HepG2 (cell line): ENCODE results near the gene MYO18A. TPM values are rescaled to one million over a fixed set of nuclear protein-coding genes. Genes with fewer than 3 reads are reported as not detected.

Source experiments
- ATAC-seq: fragments of 200-7000 bp; cut with Tn5 transposase; 3 replicates; pipeline ENCODE4 v1.9.1; 2020; ENCODE audit warnings: mild to moderate bottlenecking, moderate library complexity
- BruUV-seq: library from RNA; stranded (reverse); fragments of 400-500 nt; replicated peaks from 2 replicates; lab custom pipeline; 2021; lab: Mats Ljungman, UMichigan
- CTCF ChIA-PET: fragments of 300-600 bp; formaldehyde crosslinking; extraction: SDS; loops from one replicate; lab custom pipeline; 2021; ENCODE audit warnings: low total read pairs, inconsistent platforms, low intra/inter-chr PET ratio; lab: Yijun Ruan, JAX
- POLR2A ChIA-PET: fragments of 350-600 bp; sonication (Branson Sonifier 250); formaldehyde crosslinking; loops from one replicate; lab custom pipeline; 2020; ENCODE audit warnings: antibody characterized with exemption, inconsistent platforms; lab: Yijun Ruan, JAX
- DNase-seq: peaks from one replicate; pipeline ENCODE4 v3.0.0-alpha.2; 2015; ENCODE audit warnings: low spot score
- FAIRE-seq: peaks from 3 replicates; lab custom pipeline; 2011; peaks lifted over from hg19 to GRCh38; lab: Jason Lieb, UNC
- H2AFZ ChIP-seq: one replicate; pipeline ENCODE4 v1.6.1; 2011; ENCODE audit warnings: low read length, inconsistent platforms
- H3K27ac ChIP-seq: fragments of 300-600 bp; 3 replicates; pipeline ENCODE4 v1.8.0; 2011; ENCODE audit warnings: mixed run types, mild to moderate bottlenecking, mixed read lengths, low read length, inconsistent platforms; ENCODE audit not compliant: insufficient read depth; ENCODE audit errors: extremely low read length
- H3K27me3 ChIP-seq, 2 experiments: fragments of 200-600 bp in 1 of 2; 2 replicates in 1 of 2; 3 replicates in 1 of 2; pipeline versions ENCODE4 v1.6.0 to v1.8.0; 2011; ENCODE audit warnings: low read length in 2 of 2, mild to moderate bottlenecking in 2 of 2, moderate library complexity in 2 of 2, inconsistent platforms in 1 of 2; ENCODE audit not compliant: insufficient read depth in 2 of 2, control insufficient read depth in 1 of 2
- H3K36me3 ChIP-seq, 2 experiments: fragments of 200-600 bp in 1 of 2; replicated peaks in 1 of 2; 2 replicates in 1 of 2; 3 replicates in 1 of 2; pipeline versions ENCODE4 v1.5.1 to v1.8.0; 2011; ENCODE audit warnings: low read length in 2 of 2, inconsistent platforms in 1 of 2; ENCODE audit not compliant: insufficient read depth in 2 of 2, control insufficient read depth in 1 of 2
- H3K4me1 ChIP-seq: 2 replicates; pipeline ENCODE4 v1.5.1; 2012; ENCODE audit warnings: low read length, inconsistent platforms; ENCODE audit not compliant: insufficient read depth
- H3K4me2 ChIP-seq: 2 replicates; pipeline ENCODE4 v1.6.0; 2011; ENCODE audit warnings: low read depth, low read length, inconsistent platforms
- H3K4me3 ChIP-seq, 3 experiments: fragments of 200-600 bp in 1 of 3; sonication (generic), shearing (Covaris generic) in 1 of 3; replicated peaks in 1 of 3; 2 replicates each; pipeline ENCODE4 v1.5.1; 2011 to 2016; ENCODE audit warnings: low read length in 3 of 3, inconsistent platforms in 2 of 3, low read depth in 2 of 3, mild to moderate bottlenecking in 2 of 3, control low read depth in 1 of 3, mixed read lengths in 1 of 3; ENCODE audit not compliant: insufficient read depth in 1 of 3
- H3K79me2 ChIP-seq: one replicate; pipeline ENCODE4 v1.6.1; 2011; ENCODE audit warnings: low read length, inconsistent platforms; ENCODE audit not compliant: insufficient read depth
- H3K9ac ChIP-seq: 2 replicates; pipeline ENCODE4 v1.6.0; 2011; ENCODE audit warnings: mild to moderate bottlenecking, low read depth, low read length, inconsistent platforms; ENCODE audit not compliant: insufficient read depth
- H3K9me3 ChIP-seq: 2 replicates; pipeline ENCODE4 v1.5.1; 2012; ENCODE audit warnings: mild to moderate bottlenecking, low read length
- H4K20me1 ChIP-seq: 2 replicates; pipeline ENCODE4 v1.6.0; 2011; ENCODE audit warnings: inconsistent platforms, mild to moderate bottlenecking, low read length, moderate library complexity; ENCODE audit not compliant: insufficient read depth
- ATF7 ChIP-seq, 2 experiments: fragments of 450-650 bp in 1 of 2; sonication (generic) in 1 of 2; formaldehyde crosslinking in 1 of 2; IDR thresholded peaks; 2 replicates each; pipeline versions ENCODE4 v1.4.0 to v1.6.1; 2016 to 2020; ENCODE audit warnings: antibody characterized with exemption in 1 of 2, mild to moderate bottlenecking in 1 of 2, missing genetic modification reagents in 1 of 2
- CREB1 ChIP-seq, 2 experiments: fragments of 450-650 bp in 1 of 2; IDR thresholded peaks; 2 replicates each; pipeline ENCODE4 v1.6.1; 2016 to 2017; ENCODE audit warnings: control low read depth in 1 of 2, mild to moderate bottlenecking in 1 of 2, missing compliant biosample characterization in 1 of 2, missing genetic modification characterization in 1 of 2
- NFE2L2 ChIP-seq: fragments of 150-350 bp; IDR thresholded peaks from 2 replicates; pipeline ENCODE4 v1.6.1; 2014; ENCODE audit warnings: low read length
- TBP ChIP-seq: sonication (generic); formaldehyde crosslinking; IDR thresholded peaks from 2 replicates; pipeline ENCODE4 v1.5.0; 2020; ENCODE audit warnings: missing genetic modification reagents
- ZNF567 ChIP-seq: sonication (generic); formaldehyde crosslinking; IDR thresholded peaks from 2 replicates; pipeline ENCODE4 v1.8.1; 2023; ENCODE audit warnings: mild to moderate bottlenecking, missing genetic modification reagents, borderline replicate concordance
- ZNF768 ChIP-seq: sonication (generic); formaldehyde crosslinking; IDR thresholded peaks from 2 replicates; pipeline ENCODE4 v1.4.0; 2020; ENCODE audit warnings: missing genetic modification reagents
- WGBS: methylation state at CpG from one replicate; pipeline ENCODE4 v1.1.6; 2017; ENCODE audit warnings: low lambda C conversion rate; 5-methylcytosine and 5-hydroxymethylcytosine counted together
- in situ Hi-C: cut with HindIII; loops from 2 replicates; pipeline ENCODE4 v1.10.0; 2017; ENCODE audit warnings: low pct_unique_long_range_greater_than_20kb; ENCODE audit not compliant: extremely low pct_ligation_motif_present
- intact Hi-C: fragments of 100-400 bp; cut with micrococcal nuclease; formaldehyde crosslinking; loops from one replicate; pipeline ENCODE4 v1.10.0; 2022; ENCODE audit not compliant: unreplicated experiment
- polyA plus RNA-seq, 8 experiments: library from polyadenylated mRNA; depleted of rRNA in 3 of 8; stranded (reverse) in 7 of 8; unstranded in 1 of 8; fragments of >200 nt; fragmentation: Illumina TruSeq in 4 of 8; extraction: Trizol in 4 of 8; gene quantifications; 2 replicates each; pipeline versions ENCODE4 v1.2.1 to v1.2.3, GENCODE V29; 2011 to 2016; ENCODE audit warnings: low read depth in 4 of 8, missing spikeins in 1 of 8, mixed read lengths in 1 of 8; ENCODE audit not compliant: insufficient read depth in 1 of 8
- total RNA-seq, 5 experiments: library from RNA; depleted of rRNA; stranded (reverse); fragments of >200 nt; fragmentation: Illumina TruSeq; extraction: Trizol; gene quantifications; 2 replicates each; pipeline ENCODE4 v1.2.3, GENCODE V29; 2016; ENCODE audit warnings: low read depth in 1 of 5
- TF ChIP-seq, protein P1 (sequence below): sonication (generic); formaldehyde crosslinking; IDR thresholded peaks from 2 replicates; pipeline ENCODE4 v1.5.1; 2020; ENCODE audit warnings: missing genetic modification reagents, mild to moderate bottlenecking, borderline replicate concordance

MYO18A gene
- total and polyA plus RNA-seq, 2 of the 13 experiments (the other 11 are each of a cell fraction or from before 2014, with no cell fraction given): 16.8 to 24.8 TPM

- DNase-seq (no peak), FAIRE-seq (no peak), ATAC-seq (no peak)
- H3K9ac ChIP-seq: no peak overlapping the region
- H3K79me2 ChIP-seq: no peaks in the 10 kb centered on the region
- WGBS: 92% methylated on average over 1 of the region's 1 CpG
- no peak for TF ChIP-seq TBP (CRISPR knock-in tag)
- TF ChIP-seq ZNF768 (CRISPR knock-in tag): peak; percentile 79; the same call in 1 of the 2 replicates
- ChIA-PET CTCF (no interaction called here), POLR2A (no interaction called here)
- BruUV-seq: no TSS peak
- in situ Hi-C loops: no loop called here
- peaks cover 11% of the 10 kb centered on the region for H3K4me1 ChIP-seq
- H3K9me3 ChIP-seq: no peaks in the 10 kb centered on the region
- H4K20me1 ChIP-seq: no peaks in the 10 kb centered on the region
- no peak overlapping the region for H2AFZ ChIP-seq
- peaks cover 1 to 7% of the 10 kb centered on the region in 2 experiments; a peak in 3 of 5 replicates for H3K27me3 ChIP-seq
- no peak overlapping the region for H3K27ac ChIP-seq
- H3K4me3 ChIP-seq: no peak overlapping the region
- no peak overlapping the region for H3K4me2 ChIP-seq
- intact Hi-C loops: no loop called here
- H3K36me3 ChIP-seq: no peaks in the 10 kb centered on the region
Measured at GRCh38 chr17:29212094-29212631, 32.0 kb upstream of the MYO18A start.

- intact Hi-C loops (no loop called here), in situ Hi-C loops (no loop called here)
- Histone ChIP-seq H3K27ac (no peak overlapping the region), H2AFZ (no peak overlapping the region), H3K4me1 (peaks cover 11% of the 10 kb centered on the region), H3K79me2 (no peaks in the 10 kb centered on the region), H3K4me3 (no peak overlapping the region), H3K27me3 (no peaks in the 10 kb centered on the region; a peak in 1 of 5 replicates), H3K36me3 (no peaks in the 10 kb centered on the region), H4K20me1 (no peaks in the 10 kb centered on the region), H3K9me3 (no peaks in the 10 kb centered on the region), H3K4me2 (no peak overlapping the region), H3K9ac (no peak overlapping the region)
- POLR2A ChIA-PET: no interaction called here
- CTCF ChIA-PET: no interaction called here
- peak; percentile 10; the same call in 1 of the 2 replicates for TF ChIP-seq CREB1 (IDR thresholded peaks at IDR 0.05)
- no peak for TF ChIP-seq CREB1 (CRISPR knock-in tag; IDR thresholded peaks at IDR 0.05)
- TF ChIP-seq NFE2L2: no peak
- TF ChIP-seq ATF7 (IDR thresholded peaks at IDR 0.05): peak; percentile 42; the same call in 1 of the 2 replicates
- no peak for TF ChIP-seq ATF7 (CRISPR knock-in tag; IDR thresholded peaks at IDR 0.05)
- TF ChIP-seq, protein P1, sequence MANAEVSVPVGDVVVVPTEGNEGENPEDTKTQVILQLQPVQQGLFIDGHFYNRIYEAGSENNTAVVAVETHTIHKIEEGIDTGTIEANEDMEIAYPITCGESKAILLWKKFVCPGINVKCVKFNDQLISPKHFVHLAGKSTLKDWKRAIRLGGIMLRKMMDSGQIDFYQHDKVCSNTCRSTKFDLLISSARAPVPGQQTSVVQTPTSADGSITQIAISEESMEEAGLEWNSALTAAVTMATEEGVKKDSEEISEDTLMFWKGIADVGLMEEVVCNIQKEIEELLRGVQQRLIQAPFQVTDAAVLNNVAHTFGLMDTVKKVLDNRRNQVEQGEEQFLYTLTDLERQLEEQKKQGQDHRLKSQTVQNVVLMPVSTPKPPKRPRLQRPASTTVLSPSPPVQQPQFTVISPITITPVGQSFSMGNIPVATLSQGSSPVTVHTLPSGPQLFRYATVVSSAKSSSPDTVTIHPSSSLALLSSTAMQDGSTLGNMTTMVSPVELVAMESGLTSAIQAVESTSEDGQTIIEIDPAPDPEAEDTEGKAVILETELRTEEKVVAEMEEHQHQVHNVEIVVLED: no peak
- no peak for TF ChIP-seq ZNF567 (CRISPR knock-in tag)
- ATAC-seq (no peak), FAIRE-seq (no peak), DNase-seq (no peak)
- no TSS peak for BruUV-seq
- 26% methylated on average over 2 of the region's 2 CpGs for WGBS
Measured at GRCh38 chr17:29210879-29211278, 30.7 kb upstream of the MYO18A start.
